HepG2 (cell line): Measurements from ENCODE around the gene BAIAP3. TPM values are rescaled to one million over a fixed set of nuclear protein-coding genes. Genes with fewer than 3 reads are reported as not detected.
"Not testable (repeated sequence)": the region's sequence is repeated elsewhere in the genome, so short reads cannot be mapped to it uniquely, and the experiment has no call there.

ENCODE experiments used
- ATAC-seq: fragments of 200-7000 bp; cut with Tn5 transposase; 3 replicates; pipeline ENCODE4 v1.9.1; 2020; ENCODE audit warnings: mild to moderate bottlenecking, moderate library complexity
- BruUV-seq: library from RNA; stranded (reverse); fragments of 400-500 nt; replicated peaks from 2 replicates; lab custom pipeline; 2021; lab: Mats Ljungman, UMichigan
- CTCF ChIA-PET: fragments of 300-600 bp; formaldehyde crosslinking; extraction: SDS; loops from one replicate; lab custom pipeline; 2021; ENCODE audit warnings: low total read pairs, inconsistent platforms, low intra/inter-chr PET ratio; lab: Yijun Ruan, JAX
- POLR2A ChIA-PET: fragments of 350-600 bp; sonication (Branson Sonifier 250); formaldehyde crosslinking; loops from one replicate; lab custom pipeline; 2020; ENCODE audit warnings: antibody characterized with exemption, inconsistent platforms; lab: Yijun Ruan, JAX
- DNase-seq: peaks from one replicate; pipeline ENCODE4 v3.0.0-alpha.2; 2015; ENCODE audit warnings: low spot score
- FAIRE-seq: peaks from 3 replicates; lab custom pipeline; 2011; peaks lifted over from hg19 to GRCh38; lab: Jason Lieb, UNC
- H2AFZ ChIP-seq: one replicate; pipeline ENCODE4 v1.6.1; 2011; ENCODE audit warnings: low read length, inconsistent platforms
- H3K27ac ChIP-seq: fragments of 300-600 bp; 3 replicates; pipeline ENCODE4 v1.8.0; 2011; ENCODE audit warnings: mixed run types, mild to moderate bottlenecking, mixed read lengths, low read length, inconsistent platforms; ENCODE audit not compliant: insufficient read depth; ENCODE audit errors: extremely low read length
- H3K27me3 ChIP-seq, 2 experiments: fragments of 200-600 bp in 1 of 2; 2 replicates in 1 of 2; 3 replicates in 1 of 2; pipeline versions ENCODE4 v1.6.0 to v1.8.0; 2011; ENCODE audit warnings: low read length in 2 of 2, mild to moderate bottlenecking in 2 of 2, moderate library complexity in 2 of 2, inconsistent platforms in 1 of 2; ENCODE audit not compliant: insufficient read depth in 2 of 2, control insufficient read depth in 1 of 2
- H3K36me3 ChIP-seq, 2 experiments: fragments of 200-600 bp in 1 of 2; replicated peaks in 1 of 2; 2 replicates in 1 of 2; 3 replicates in 1 of 2; pipeline versions ENCODE4 v1.5.1 to v1.8.0; 2011; ENCODE audit warnings: low read length in 2 of 2, inconsistent platforms in 1 of 2; ENCODE audit not compliant: insufficient read depth in 2 of 2, control insufficient read depth in 1 of 2
- H3K4me1 ChIP-seq: 2 replicates; pipeline ENCODE4 v1.5.1; 2012; ENCODE audit warnings: low read length, inconsistent platforms; ENCODE audit not compliant: insufficient read depth
- H3K4me2 ChIP-seq: 2 replicates; pipeline ENCODE4 v1.6.0; 2011; ENCODE audit warnings: low read depth, low read length, inconsistent platforms
- H3K4me3 ChIP-seq, 3 experiments: fragments of 200-600 bp in 1 of 3; sonication (generic), shearing (Covaris generic) in 1 of 3; replicated peaks in 1 of 3; 2 replicates each; pipeline ENCODE4 v1.5.1; 2011 to 2016; ENCODE audit warnings: low read length in 3 of 3, inconsistent platforms in 2 of 3, low read depth in 2 of 3, mild to moderate bottlenecking in 2 of 3, control low read depth in 1 of 3, mixed read lengths in 1 of 3; ENCODE audit not compliant: insufficient read depth in 1 of 3
- H3K79me2 ChIP-seq: one replicate; pipeline ENCODE4 v1.6.1; 2011; ENCODE audit warnings: low read length, inconsistent platforms; ENCODE audit not compliant: insufficient read depth
- H3K9ac ChIP-seq: 2 replicates; pipeline ENCODE4 v1.6.0; 2011; ENCODE audit warnings: mild to moderate bottlenecking, low read depth, low read length, inconsistent platforms; ENCODE audit not compliant: insufficient read depth
- H3K9me3 ChIP-seq: 2 replicates; pipeline ENCODE4 v1.5.1; 2012; ENCODE audit warnings: mild to moderate bottlenecking, low read length
- H4K20me1 ChIP-seq: 2 replicates; pipeline ENCODE4 v1.6.0; 2011; ENCODE audit warnings: inconsistent platforms, mild to moderate bottlenecking, low read length, moderate library complexity; ENCODE audit not compliant: insufficient read depth
- BORCS8-MEF2B ChIP-seq: sonication (generic); formaldehyde crosslinking; IDR thresholded peaks from 2 replicates; pipeline ENCODE4 v1.8.0; 2022; ENCODE audit warnings: mild to moderate bottlenecking, missing genetic modification reagents
- FOSL2 ChIP-seq: sonication (generic); formaldehyde crosslinking; IDR thresholded peaks from 2 replicates; pipeline ENCODE4 v1.4.0; 2020; ENCODE audit warnings: missing genetic modification reagents
- GPN1 ChIP-seq: sonication (generic); formaldehyde crosslinking; IDR thresholded peaks from 2 replicates; pipeline ENCODE4 v1.5.1; 2020; ENCODE audit warnings: missing genetic modification reagents, borderline replicate concordance
- LCORL ChIP-seq, 2 experiments: fragments of 450-650 bp in 1 of 2; sonication (generic) in 1 of 2; formaldehyde crosslinking in 1 of 2; IDR thresholded peaks; 2 replicates each; pipeline versions ENCODE4 v1.5.0 to v1.6.1; 2017 to 2020; ENCODE audit warnings: antibody characterized with exemption in 1 of 2, missing genetic modification reagents in 1 of 2
- NFIB ChIP-seq: sonication (generic); formaldehyde crosslinking; IDR thresholded peaks from 2 replicates; pipeline ENCODE4 v1.9.0; 2021; ENCODE audit warnings: missing genetic modification reagents, mild to moderate bottlenecking, borderline replicate concordance
- NONO ChIP-seq, 2 experiments: fragments of 450-650 bp in 1 of 2; sonication (generic) in 1 of 2; formaldehyde crosslinking in 1 of 2; IDR thresholded peaks in 1 of 2; conservative IDR thresholded peaks in 1 of 2; 2 replicates each; pipeline versions ENCODE4 v1.6.1 to v1.8.0; 2017 to 2022; ENCODE audit warnings: mild to moderate bottlenecking in 1 of 2, missing genetic modification reagents in 1 of 2, moderate library complexity in 1 of 2
- RELA ChIP-seq: sonication (generic); formaldehyde crosslinking; IDR thresholded peaks from 2 replicates; pipeline ENCODE4 v1.4.0; 2020; ENCODE audit warnings: missing genetic modification reagents
- SETDB1 ChIP-seq: sonication (generic); formaldehyde crosslinking; IDR thresholded peaks from 2 replicates; pipeline ENCODE4 v1.5.1; 2020; ENCODE audit warnings: missing genetic modification reagents, mild to moderate bottlenecking, borderline replicate concordance
- YEATS2 ChIP-seq: sonication (generic); formaldehyde crosslinking; IDR thresholded peaks from 2 replicates; pipeline ENCODE4 v1.4.0; 2020; ENCODE audit warnings: missing genetic modification reagents, borderline replicate concordance
- ZNF256 ChIP-seq: sonication (generic); formaldehyde crosslinking; conservative IDR thresholded peaks from 2 replicates; pipeline ENCODE4 v1.4.0; 2020; ENCODE audit warnings: missing genetic modification reagents
- ZNF460 ChIP-seq: sonication (generic); formaldehyde crosslinking; IDR thresholded peaks from 2 replicates; pipeline ENCODE4 v1.5.1; 2020; ENCODE audit warnings: missing genetic modification reagents, mild to moderate bottlenecking, borderline replicate concordance
- WGBS: methylation state at CpG from one replicate; pipeline ENCODE4 v1.1.6; 2017; ENCODE audit warnings: low lambda C conversion rate; 5-methylcytosine and 5-hydroxymethylcytosine counted together
- in situ Hi-C: cut with HindIII; loops from 2 replicates; pipeline ENCODE4 v1.10.0; 2017; ENCODE audit warnings: low pct_unique_long_range_greater_than_20kb; ENCODE audit not compliant: extremely low pct_ligation_motif_present
- intact Hi-C: fragments of 100-400 bp; cut with micrococcal nuclease; formaldehyde crosslinking; loops from one replicate; pipeline ENCODE4 v1.10.0; 2022; ENCODE audit not compliant: unreplicated experiment
- polyA plus RNA-seq, 8 experiments: library from polyadenylated mRNA; depleted of rRNA in 3 of 8; stranded (reverse) in 7 of 8; unstranded in 1 of 8; fragments of >200 nt; fragmentation: Illumina TruSeq in 4 of 8; extraction: Trizol in 4 of 8; gene quantifications; 2 replicates each; pipeline versions ENCODE4 v1.2.1 to v1.2.3, GENCODE V29; 2011 to 2016; ENCODE audit warnings: low read depth in 4 of 8, missing spikeins in 1 of 8, mixed read lengths in 1 of 8; ENCODE audit not compliant: insufficient read depth in 1 of 8
- total RNA-seq, 5 experiments: library from RNA; depleted of rRNA; stranded (reverse); fragments of >200 nt; fragmentation: Illumina TruSeq; extraction: Trizol; gene quantifications; 2 replicates each; pipeline ENCODE4 v1.2.3, GENCODE V29; 2016; ENCODE audit warnings: low read depth in 1 of 5
- TF ChIP-seq, protein P1 (sequence below): fragments of 450-650 bp; IDR thresholded peaks from 2 replicates; pipeline ENCODE4 v1.6.1; 2017; ENCODE audit warnings: mild to moderate bottlenecking
- TF ChIP-seq, protein P2 (sequence below): sonication (generic); formaldehyde crosslinking; IDR thresholded peaks from 2 replicates; pipeline ENCODE4 v1.4.0; 2020; ENCODE audit warnings: mild to moderate bottlenecking, missing genetic modification reagents

BAIAP3 gene
- total and polyA plus RNA-seq, 2 of the 13 experiments (the other 11 are each of a cell fraction or from before 2014, with no cell fraction given): 3.2 to 5.7 TPM

DNA sequence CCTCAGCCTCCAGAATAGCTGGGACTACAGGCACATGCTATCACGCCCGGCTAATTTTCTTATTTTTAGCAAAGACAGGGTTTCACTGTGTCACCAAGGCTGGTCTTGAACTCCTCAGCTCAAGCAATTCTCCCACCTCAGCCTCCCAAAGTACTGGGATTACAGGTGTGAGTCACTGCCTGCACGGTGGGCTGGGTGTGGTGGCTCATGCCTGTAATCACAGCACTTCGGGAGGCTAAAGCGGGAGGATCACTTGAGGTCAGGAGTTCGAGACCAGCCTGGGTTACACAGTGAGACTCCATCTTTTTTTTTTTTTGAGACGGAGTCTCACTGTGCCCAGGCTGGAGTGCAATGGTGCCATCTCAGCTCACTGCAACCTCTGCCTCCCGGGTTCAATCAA, 40.6 kb upstream of the BAIAP3 start:
- H2AFZ ChIP-seq, H3K9ac ChIP-seq, H4K20me1 ChIP-seq, H3K36me3 ChIP-seq, DNase-seq, CTCF ChIA-PET, H3K27ac ChIP-seq: not testable (repeated sequence)
- WGBS: 57% methylated on average over 8 of the region's 8 CpGs
- TF ChIP-seq FOSL2: peak; percentile 16; the same call in 1 of the 2 replicates
- peak; percentile 28; the same call in 1 of the 2 replicates for TF ChIP-seq ZNF460
- TF ChIP-seq, all 625 proteins: peak for 2; not testable (repeated sequence) for 623
- ATAC-seq, intact Hi-C loops, in situ Hi-C loops, H3K4me2 ChIP-seq, H3K79me2 ChIP-seq, FAIRE-seq, POLR2A ChIA-PET, BruUV-seq, H3K9me3 ChIP-seq, H3K4me3 ChIP-seq: not testable (repeated sequence)
- Histone ChIP-seq H3K4me1 (peaks cover 55% of the 10 kb centered on the region), H3K27me3 (peaks cover 12 to 23% of the 10 kb centered on the region in 2 experiments; a peak in 4 of 5 replicates)

- ChIA-PET CTCF (no interaction called here), POLR2A (no interaction called here)
- Histone ChIP-seq H3K9me3 (no peaks in the 10 kb centered on the region), H3K9ac (no peak overlapping the region), H2AFZ (no peak overlapping the region), H3K79me2 (no peaks in the 10 kb centered on the region), H4K20me1 (no peaks in the 10 kb centered on the region), H3K27ac (no peak overlapping the region), H3K4me1 (peaks cover 58% of the 10 kb centered on the region), H3K36me3 (no peaks in the 10 kb centered on the region), H3K4me3 (no peak overlapping the region), H3K4me2 (no peak overlapping the region), H3K27me3 (peaks cover 5 to 10% of the 10 kb centered on the region in 2 experiments; a peak in 4 of 5 replicates)
- intact Hi-C loops: no loop called here
- FAIRE-seq (no peak), ATAC-seq (no peak), DNase-seq (no peak)
- no TSS peak for BruUV-seq
- 66% methylated on average over 11 of the region's 11 CpGs for WGBS
- in situ Hi-C loops: no loop called here
- TF ChIP-seq, protein P1, sequence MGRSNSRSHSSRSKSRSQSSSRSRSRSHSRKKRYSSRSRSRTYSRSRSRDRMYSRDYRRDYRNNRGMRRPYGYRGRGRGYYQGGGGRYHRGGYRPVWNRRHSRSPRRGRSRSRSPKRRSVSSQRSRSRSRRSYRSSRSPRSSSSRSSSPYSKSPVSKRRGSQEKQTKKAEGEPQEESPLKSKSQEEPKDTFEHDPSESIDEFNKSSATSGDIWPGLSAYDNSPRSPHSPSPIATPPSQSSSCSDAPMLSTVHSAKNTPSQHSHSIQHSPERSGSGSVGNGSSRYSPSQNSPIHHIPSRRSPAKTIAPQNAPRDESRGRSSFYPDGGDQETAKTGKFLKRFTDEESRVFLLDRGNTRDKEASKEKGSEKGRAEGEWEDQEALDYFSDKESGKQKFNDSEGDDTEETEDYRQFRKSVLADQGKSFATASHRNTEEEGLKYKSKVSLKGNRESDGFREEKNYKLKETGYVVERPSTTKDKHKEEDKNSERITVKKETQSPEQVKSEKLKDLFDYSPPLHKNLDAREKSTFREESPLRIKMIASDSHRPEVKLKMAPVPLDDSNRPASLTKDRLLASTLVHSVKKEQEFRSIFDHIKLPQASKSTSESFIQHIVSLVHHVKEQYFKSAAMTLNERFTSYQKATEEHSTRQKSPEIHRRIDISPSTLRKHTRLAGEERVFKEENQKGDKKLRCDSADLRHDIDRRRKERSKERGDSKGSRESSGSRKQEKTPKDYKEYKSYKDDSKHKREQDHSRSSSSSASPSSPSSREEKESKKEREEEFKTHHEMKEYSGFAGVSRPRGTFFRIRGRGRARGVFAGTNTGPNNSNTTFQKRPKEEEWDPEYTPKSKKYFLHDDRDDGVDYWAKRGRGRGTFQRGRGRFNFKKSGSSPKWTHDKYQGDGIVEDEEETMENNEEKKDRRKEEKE: no peak
- TF ChIP-seq NONO (IDR thresholded peaks at IDR 0.05): no peak
- TF ChIP-seq NONO (CRISPR knock-in tag; conservative IDR thresholded peaks at IDR 0.05): no peak
- TF ChIP-seq, protein P2, sequence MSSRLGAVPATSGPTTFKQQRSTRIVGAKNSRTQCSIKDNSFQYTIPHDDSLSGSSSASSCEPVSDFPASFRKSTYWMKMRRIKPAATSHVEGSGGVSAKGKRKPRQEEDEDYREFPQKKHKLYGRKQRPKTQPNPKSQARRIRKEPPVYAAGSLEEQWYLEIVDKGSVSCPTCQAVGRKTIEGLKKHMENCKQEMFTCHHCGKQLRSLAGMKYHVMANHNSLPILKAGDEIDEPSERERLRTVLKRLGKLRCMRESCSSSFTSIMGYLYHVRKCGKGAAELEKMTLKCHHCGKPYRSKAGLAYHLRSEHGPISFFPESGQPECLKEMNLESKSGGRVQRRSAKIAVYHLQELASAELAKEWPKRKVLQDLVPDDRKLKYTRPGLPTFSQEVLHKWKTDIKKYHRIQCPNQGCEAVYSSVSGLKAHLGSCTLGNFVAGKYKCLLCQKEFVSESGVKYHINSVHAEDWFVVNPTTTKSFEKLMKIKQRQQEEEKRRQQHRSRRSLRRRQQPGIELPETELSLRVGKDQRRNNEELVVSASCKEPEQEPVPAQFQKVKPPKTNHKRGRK (CRISPR knock-in tag): no peak
- no peak for TF ChIP-seq GPN1 (CRISPR knock-in tag)
- TF ChIP-seq SETDB1 (CRISPR knock-in tag): no peak
- TF ChIP-seq BORCS8-MEF2B: no peak
- no peak for TF ChIP-seq NFIB (CRISPR knock-in tag)
- no peak for TF ChIP-seq YEATS2 (CRISPR knock-in tag)
- TF ChIP-seq RELA (CRISPR knock-in tag): no peak
- TF ChIP-seq ZNF256: no peak
- TF ChIP-seq LCORL (IDR thresholded peaks at IDR 0.05): no peak
- TF ChIP-seq LCORL (CRISPR knock-in tag; IDR thresholded peaks at IDR 0.05): no peak
Measured at GRCh38 chr16:1293921-1294656, 39.4 kb upstream of the BAIAP3 start.
